HepG2 (cell line): ENCODE data around the gene PTPN3. TPM values are rescaled to one million over a fixed set of nuclear protein-coding genes. Genes with fewer than 3 reads are reported as not detected.

Experiments
- ATAC-seq: fragments of 200-7000 bp; cut with Tn5 transposase; 3 replicates; pipeline ENCODE4 v1.9.1; 2020; ENCODE audit warnings: mild to moderate bottlenecking, moderate library complexity
- BruUV-seq: library from RNA; stranded (reverse); fragments of 400-500 nt; replicated peaks from 2 replicates; lab custom pipeline; 2021; lab: Mats Ljungman, UMichigan
- CTCF ChIA-PET: fragments of 300-600 bp; formaldehyde crosslinking; extraction: SDS; loops from one replicate; lab custom pipeline; 2021; ENCODE audit warnings: low total read pairs, inconsistent platforms, low intra/inter-chr PET ratio; lab: Yijun Ruan, JAX
- POLR2A ChIA-PET: fragments of 350-600 bp; sonication (Branson Sonifier 250); formaldehyde crosslinking; loops from one replicate; lab custom pipeline; 2020; ENCODE audit warnings: antibody characterized with exemption, inconsistent platforms; lab: Yijun Ruan, JAX
- DNase-seq: peaks from one replicate; pipeline ENCODE4 v3.0.0-alpha.2; 2015; ENCODE audit warnings: low spot score
- FAIRE-seq: peaks from 3 replicates; lab custom pipeline; 2011; peaks lifted over from hg19 to GRCh38; lab: Jason Lieb, UNC
- H2AFZ ChIP-seq: one replicate; pipeline ENCODE4 v1.6.1; 2011; ENCODE audit warnings: low read length, inconsistent platforms
- H3K27ac ChIP-seq: fragments of 300-600 bp; 3 replicates; pipeline ENCODE4 v1.8.0; 2011; ENCODE audit warnings: mixed run types, mild to moderate bottlenecking, mixed read lengths, low read length, inconsistent platforms; ENCODE audit not compliant: insufficient read depth; ENCODE audit errors: extremely low read length
- H3K27me3 ChIP-seq, 2 experiments: fragments of 200-600 bp in 1 of 2; 2 replicates in 1 of 2; 3 replicates in 1 of 2; pipeline versions ENCODE4 v1.6.0 to v1.8.0; 2011; ENCODE audit warnings: low read length in 2 of 2, mild to moderate bottlenecking in 2 of 2, moderate library complexity in 2 of 2, inconsistent platforms in 1 of 2; ENCODE audit not compliant: insufficient read depth in 2 of 2, control insufficient read depth in 1 of 2
- H3K36me3 ChIP-seq, 2 experiments: fragments of 200-600 bp in 1 of 2; replicated peaks in 1 of 2; 2 replicates in 1 of 2; 3 replicates in 1 of 2; pipeline versions ENCODE4 v1.5.1 to v1.8.0; 2011; ENCODE audit warnings: low read length in 2 of 2, inconsistent platforms in 1 of 2; ENCODE audit not compliant: insufficient read depth in 2 of 2, control insufficient read depth in 1 of 2
- H3K4me1 ChIP-seq: 2 replicates; pipeline ENCODE4 v1.5.1; 2012; ENCODE audit warnings: low read length, inconsistent platforms; ENCODE audit not compliant: insufficient read depth
- H3K4me2 ChIP-seq: 2 replicates; pipeline ENCODE4 v1.6.0; 2011; ENCODE audit warnings: low read depth, low read length, inconsistent platforms
- H3K4me3 ChIP-seq, 3 experiments: fragments of 200-600 bp in 1 of 3; sonication (generic), shearing (Covaris generic) in 1 of 3; replicated peaks in 1 of 3; 2 replicates each; pipeline ENCODE4 v1.5.1; 2011 to 2016; ENCODE audit warnings: low read length in 3 of 3, inconsistent platforms in 2 of 3, low read depth in 2 of 3, mild to moderate bottlenecking in 2 of 3, control low read depth in 1 of 3, mixed read lengths in 1 of 3; ENCODE audit not compliant: insufficient read depth in 1 of 3
- H3K79me2 ChIP-seq: one replicate; pipeline ENCODE4 v1.6.1; 2011; ENCODE audit warnings: low read length, inconsistent platforms; ENCODE audit not compliant: insufficient read depth
- H3K9ac ChIP-seq: 2 replicates; pipeline ENCODE4 v1.6.0; 2011; ENCODE audit warnings: mild to moderate bottlenecking, low read depth, low read length, inconsistent platforms; ENCODE audit not compliant: insufficient read depth
- H3K9me3 ChIP-seq: 2 replicates; pipeline ENCODE4 v1.5.1; 2012; ENCODE audit warnings: mild to moderate bottlenecking, low read length
- H4K20me1 ChIP-seq: 2 replicates; pipeline ENCODE4 v1.6.0; 2011; ENCODE audit warnings: inconsistent platforms, mild to moderate bottlenecking, low read length, moderate library complexity; ENCODE audit not compliant: insufficient read depth
- CCDC6 ChIP-seq: sonication (generic); formaldehyde crosslinking; IDR thresholded peaks from 2 replicates; pipeline ENCODE4 v1.8.1; 2022; ENCODE audit warnings: mild to moderate bottlenecking, missing genetic modification reagents, moderate library complexity
- ELF3 ChIP-seq: IDR thresholded peaks from 2 replicates; pipeline ENCODE4 v1.6.1; 2016; ENCODE audit warnings: missing genetic modification reagents, missing compliant biosample characterization
- GTF3A ChIP-seq: sonication (generic); formaldehyde crosslinking; conservative IDR thresholded peaks from 2 replicates; pipeline ENCODE4 v1.4.0; 2020; ENCODE audit warnings: mild to moderate bottlenecking, missing genetic modification reagents
- MIER2 ChIP-seq: IDR thresholded peaks from 2 replicates; pipeline ENCODE4 v1.6.1; 2016; ENCODE audit warnings: missing biosample characterization, missing genetic modification reagents
- NKX3-1 ChIP-seq: sonication (generic); formaldehyde crosslinking; IDR thresholded peaks from 2 replicates; pipeline ENCODE4 v1.5.0; 2020; ENCODE audit warnings: missing genetic modification reagents
- POGK ChIP-seq: sonication (generic); formaldehyde crosslinking; conservative IDR thresholded peaks from 2 replicates; pipeline ENCODE4 v1.8.0; 2022; ENCODE audit warnings: mild to moderate bottlenecking, moderate library complexity, missing genetic modification reagents
- SP2 ChIP-seq: sonication (generic); formaldehyde crosslinking; IDR thresholded peaks from 2 replicates; pipeline ENCODE4 v1.5.1; 2020; ENCODE audit warnings: mild to moderate bottlenecking, missing genetic modification reagents
- TSC22D2 ChIP-seq: sonication (generic); formaldehyde crosslinking; IDR thresholded peaks from 2 replicates; pipeline ENCODE4 v1.5.1; 2020; ENCODE audit warnings: missing genetic modification reagents, mild to moderate bottlenecking, borderline replicate concordance
- ZFAT ChIP-seq: sonication (generic); formaldehyde crosslinking; conservative IDR thresholded peaks from 2 replicates; pipeline ENCODE4 v1.8.1; 2023; ENCODE audit warnings: missing genetic modification reagents, inconsistent platforms
- ZNF556 ChIP-seq: sonication (generic); formaldehyde crosslinking; IDR thresholded peaks from 2 replicates; pipeline ENCODE4 v1.4.0; 2020; ENCODE audit warnings: mild to moderate bottlenecking, missing genetic modification reagents, borderline replicate concordance
- ZNF768 ChIP-seq: sonication (generic); formaldehyde crosslinking; IDR thresholded peaks from 2 replicates; pipeline ENCODE4 v1.4.0; 2020; ENCODE audit warnings: missing genetic modification reagents
- WGBS: methylation state at CpG from one replicate; pipeline ENCODE4 v1.1.6; 2017; ENCODE audit warnings: low lambda C conversion rate; 5-methylcytosine and 5-hydroxymethylcytosine counted together
- in situ Hi-C: cut with HindIII; loops from 2 replicates; pipeline ENCODE4 v1.10.0; 2017; ENCODE audit warnings: low pct_unique_long_range_greater_than_20kb; ENCODE audit not compliant: extremely low pct_ligation_motif_present
- intact Hi-C: fragments of 100-400 bp; cut with micrococcal nuclease; formaldehyde crosslinking; loops from one replicate; pipeline ENCODE4 v1.10.0; 2022; ENCODE audit not compliant: unreplicated experiment
- polyA plus RNA-seq, 8 experiments: library from polyadenylated mRNA; depleted of rRNA in 3 of 8; stranded (reverse) in 7 of 8; unstranded in 1 of 8; fragments of >200 nt; fragmentation: Illumina TruSeq in 4 of 8; extraction: Trizol in 4 of 8; gene quantifications; 2 replicates each; pipeline versions ENCODE4 v1.2.1 to v1.2.3, GENCODE V29; 2011 to 2016; ENCODE audit warnings: low read depth in 4 of 8, missing spikeins in 1 of 8, mixed read lengths in 1 of 8; ENCODE audit not compliant: insufficient read depth in 1 of 8
- total RNA-seq, 5 experiments: library from RNA; depleted of rRNA; stranded (reverse); fragments of >200 nt; fragmentation: Illumina TruSeq; extraction: Trizol; gene quantifications; 2 replicates each; pipeline ENCODE4 v1.2.3, GENCODE V29; 2016; ENCODE audit warnings: low read depth in 1 of 5

PTPN3 gene
- total and polyA plus RNA-seq, 2 of the 13 experiments (the other 11 are each of a cell fraction or from before 2014, with no cell fraction given), result 5.6 to 20.5 TPM

- TF ChIP-seq MIER2 (CRISPR knock-in tag), result no peak
- no peak for TF ChIP-seq SP2
- TF ChIP-seq ZNF768, result no peak
- no peak for TF ChIP-seq TSC22D2
- TF ChIP-seq ZNF556 (CRISPR knock-in tag), result no peak
- no peak for TF ChIP-seq CCDC6 (CRISPR knock-in tag)
- no peak for TF ChIP-seq POGK (CRISPR knock-in tag)
- no peak for TF ChIP-seq GTF3A (CRISPR knock-in tag)
- TF ChIP-seq ELF3 (CRISPR knock-in tag), result no peak
Measured at GRCh38 chr9:109387856-109388255, 110.3 kb downstream of the PTPN3 start (continued).

- ATAC-seq (no peak), FAIRE-seq (no peak), DNase-seq (no peak)
- in situ Hi-C loops (no loop called here), intact Hi-C loops (no loop called here)
- no peak overlapping the region for H3K27ac ChIP-seq
- no TSS peak for BruUV-seq
- H3K79me2 ChIP-seq, result no peaks in the 10 kb centered on the region
- H3K9me3 ChIP-seq, result no peaks in the 10 kb centered on the region
- peaks cover 29 to 73% of the 10 kb centered on the region in 2 experiments; a peak in 4 of 5 replicates for H3K36me3 ChIP-seq
- no peaks in the 10 kb centered on the region for H3K4me1 ChIP-seq
- no peaks in the 10 kb centered on the region for H3K27me3 ChIP-seq
- no peak overlapping the region for H2AFZ ChIP-seq
- H4K20me1 ChIP-seq, result 0 out of 2 replicates have a peak, but pooled peaks cover 2% of the 10 kb centered on the region
- ChIA-PET POLR2A (no interaction called here), CTCF (no interaction called here)
- 95% methylated on average over 2 of the region's 3 CpGs for WGBS
- TF ChIP-seq NKX3-1 (CRISPR knock-in tag), result no peak
- TF ChIP-seq ZFAT, result no peak
- no peak overlapping the region for H3K4me2 ChIP-seq
- H3K9ac ChIP-seq, result no peak overlapping the region
- no peak overlapping the region for H3K4me3 ChIP-seq
Measured at GRCh38 chr9:109387206-109387605, 110.9 kb downstream of the PTPN3 start.
